Skeletal muscle tissue (tissue), 4 donors: ENCODE results near the gene PHLPP1. TPM values are rescaled to one million over a fixed set of nuclear protein-coding genes. Genes with fewer than 3 reads are reported as not detected.
"Not testable (repeated sequence)": the region's sequence is repeated elsewhere in the genome, so short reads cannot be mapped to it uniquely, and the experiment has no call there.

Source experiments
- H3K27ac ChIP-seq: one replicate; pipeline ENCODE4 v1.7.0; 2013; ENCODE audit warnings: mild to moderate bottlenecking, low read depth, low read length, inconsistent platforms
- H3K27me3 ChIP-seq, 3 donors: one replicate each; pipeline ENCODE4 v1.7.0; 2013; ENCODE audit warnings: low read length in 3 of 3; ENCODE audit not compliant: control insufficient read depth in 3 of 3, insufficient read depth in 3 of 3
- H3K36me3 ChIP-seq, 3 donors: one replicate each; pipeline ENCODE4 v1.7.0; 2013; ENCODE audit warnings: low read length in 3 of 3; ENCODE audit not compliant: control insufficient read depth in 3 of 3, insufficient read depth in 3 of 3
- H3K4me1 ChIP-seq, 3 donors: one replicate each; pipeline ENCODE4 v1.7.0; 2013; ENCODE audit warnings: low read length in 3 of 3, mild to moderate bottlenecking in 3 of 3; ENCODE audit not compliant: control insufficient read depth in 3 of 3, insufficient read depth in 3 of 3
- H3K4me3 ChIP-seq, 3 donors: one replicate each; pipeline ENCODE4 v1.7.0; 2013; ENCODE audit warnings: low read length in 3 of 3
- H3K9ac ChIP-seq, 3 donors: one replicate each; pipeline ENCODE4 v1.7.0; 2013; ENCODE audit warnings: low read length in 3 of 3, mild to moderate bottlenecking in 3 of 3, moderate library complexity in 2 of 3, low read depth in 1 of 3
- H3K9me3 ChIP-seq, 3 donors: one replicate each; pipeline ENCODE4 v1.7.0; 2013; ENCODE audit warnings: low read length in 3 of 3; ENCODE audit not compliant: control insufficient read depth in 3 of 3
- total RNA-seq: library from RNA; depleted of rRNA; stranded (reverse); fragments of >200 nt; gene quantifications from one replicate; pipeline ENCODE4 v1.2.3, GENCODE V29; 2014
- donor health status: Osteomylitis.

The PHLPP1 gene
- total RNA-seq, 1 donor from 2014 or later: 11.5 TPM

- Histone ChIP-seq H3K27me3 (no peaks in the 10 kb centered on the region), H3K4me3 (no peak overlapping the region), H3K9me3 (no peaks in the 10 kb centered on the region), H3K27ac (no peak overlapping the region), H3K4me1 (no peaks in the 10 kb centered on the region), H3K36me3 (no peaks in the 10 kb centered on the region), H3K9ac (no peak overlapping the region)
Measured at GRCh38 chr18:62697636-62698035, 17.7 kb upstream of the PHLPP1 start.

- Histone ChIP-seq H3K27me3 (no peaks in the 10 kb centered on the region), H3K27ac (no peak overlapping the region), H3K4me1 (no peaks in the 10 kb centered on the region), H3K36me3 (no peaks in the 10 kb centered on the region), H3K9ac (no peak overlapping the region), H3K4me3 (no peak overlapping the region), H3K9me3 (no peaks in the 10 kb centered on the region)
Measured at GRCh38 chr18:62702259-62702658, 13.1 kb upstream of the PHLPP1 start.

GRCh38 chr18:62706879-62707278 is 8.5 kb upstream of the PHLPP1 start:
- not testable (repeated sequence) for H3K9ac ChIP-seq, H3K4me1 ChIP-seq, H3K27me3 ChIP-seq, H3K36me3 ChIP-seq, H3K27ac ChIP-seq, H3K9me3 ChIP-seq, H3K4me3 ChIP-seq

- not testable (repeated sequence) for H3K27ac ChIP-seq, H3K4me1 ChIP-seq, H3K36me3 ChIP-seq, H3K9ac ChIP-seq, H3K27me3 ChIP-seq, H3K9me3 ChIP-seq, H3K4me3 ChIP-seq
Measured at GRCh38 chr18:62709908-62710307, 5.4 kb upstream of the PHLPP1 start.

GRCh38 chr18:62710417-62710816 is 4.9 kb upstream of the PHLPP1 start:
- H3K36me3 ChIP-seq: no peaks in the 10 kb centered on the region
- no peaks in the 10 kb centered on the region for H3K9me3 ChIP-seq
- H3K27ac ChIP-seq: no peak overlapping the region
- no peaks in the 10 kb centered on the region for H3K27me3 ChIP-seq
- H3K9ac ChIP-seq: no peak overlapping the region
- H3K4me3 ChIP-seq: no peak overlapping the region
- H3K4me1 ChIP-seq: peaks cover 3 to 5% (median 5%) of the 10 kb centered on the region in 3 donors

GRCh38 chr18:62711781-62712180 is 3.6 kb upstream of the PHLPP1 start:
- no peak overlapping the region for H3K4me3 ChIP-seq
- H3K4me1 ChIP-seq: peaks cover 3 to 5% (median 5%) of the 10 kb centered on the region in 3 donors
- no peaks in the 10 kb centered on the region for H3K27me3 ChIP-seq
- no peaks in the 10 kb centered on the region for H3K9me3 ChIP-seq
- H3K27ac ChIP-seq: no peak overlapping the region
- H3K36me3 ChIP-seq: no peaks in the 10 kb centered on the region
- no peak overlapping the region for H3K9ac ChIP-seq

GRCh38 chr18:62713651-62714247 is 1.6 kb upstream of the PHLPP1 start:
- H3K4me1 ChIP-seq: peaks cover 10 to 16% (median 11%) of the 10 kb centered on the region in 3 donors
- no peaks in the 10 kb centered on the region for H3K36me3 ChIP-seq
- no peaks in the 10 kb centered on the region for H3K9me3 ChIP-seq
- H3K4me3 ChIP-seq: no peak overlapping the region
- H3K9ac ChIP-seq: no peak overlapping the region
- H3K27ac ChIP-seq: no peak overlapping the region
- H3K27me3 ChIP-seq: no peaks in the 10 kb centered on the region

GRCh38 chr18:62714671-62715435 is 488 bp upstream of the PHLPP1 start:
- H3K27me3 ChIP-seq: no peaks in the 10 kb centered on the region
- H3K36me3 ChIP-seq: no peaks in the 10 kb centered on the region
- H3K4me3 ChIP-seq: peak overlapping the region; percentile 69 to 78 (median 78)
- H3K9ac ChIP-seq: peak overlapping the region; percentile 67 to 77 (median 71)
- no peaks in the 10 kb centered on the region for H3K9me3 ChIP-seq
- H3K27ac ChIP-seq: peak overlapping the region; percentile 83
- peaks cover 10 to 21% (median 11%) of the 10 kb centered on the region in 3 donors for H3K4me1 ChIP-seq

GRCh38 chr18:62715759-62716615 is 646 bp downstream of the PHLPP1 start:
- Histone ChIP-seq H3K9me3 (no peaks in the 10 kb centered on the region), H3K27ac (peak overlapping the region; percentile 83), H3K9ac (peak overlapping the region; percentile 51 to 80 (median 65)), H3K4me3 (peak overlapping the region; percentile 72 to 79 (median 78)), H3K27me3 (no peaks in the 10 kb centered on the region), H3K4me1 (peaks cover 10 to 21% (median 11%) of the 10 kb centered on the region in 3 donors), H3K36me3 (no peaks in the 10 kb centered on the region)
